Transverse colon (tissue), 4 donors: ENCODE results near the gene ACTA2. TPM values are rescaled to one million over a fixed set of nuclear protein-coding genes. Genes with fewer than 3 reads are reported as not detected.

Experiments used
- DNase-seq: peaks from one replicate; pipeline ENCODE4 v3.0.0-alpha.2; 2019
- H3K27ac ChIP-seq, 4 donors: fragments of 200-600 bp; sonication (generic); 2 replicates each; pipeline ENCODE4 v1.5.1; 2016 to 2018; ENCODE audit warnings: inconsistent platforms in 4 of 4
- H3K27me3 ChIP-seq: fragments of 200-600 bp; sonication (generic); 2 replicates; pipeline ENCODE4 v1.5.1; 2017; ENCODE audit warnings: inconsistent platforms
- H3K36me3 ChIP-seq, 4 donors: fragments of 200-600 bp; sonication (generic); 2 replicates each; pipeline ENCODE4 v1.5.1; 2017 to 2019; ENCODE audit warnings: inconsistent platforms in 4 of 4
- H3K4me1 ChIP-seq, 4 donors: fragments of 200-600 bp; sonication (generic); 2 replicates each; pipeline ENCODE4 v1.5.1; 2017 to 2020; ENCODE audit warnings: inconsistent platforms in 4 of 4
- H3K4me3 ChIP-seq, 4 donors: fragments of 200-600 bp; sonication (generic); 1 replicate in 1 of 4; 2 replicates in 3 of 4; pipeline versions ENCODE4 v1.5.1 to v1.6.1; 2017 to 2019; ENCODE audit warnings: inconsistent platforms in 4 of 4
- H3K9me3 ChIP-seq, 2 donors: fragments of 200-600 bp; sonication (generic); 2 replicates each; pipeline ENCODE4 v1.5.1; 2017 to 2019; ENCODE audit warnings: inconsistent platforms in 2 of 2
- EP300 ChIP-seq: sonication (generic); formaldehyde crosslinking; IDR thresholded peaks from one replicate; pipeline ENCODE4 v1.6.1; 2017; ENCODE audit warnings: antibody characterized with exemption, low read depth
- POLR2A ChIP-seq: fragments of 450-650 bp; IDR thresholded peaks from one replicate; pipeline ENCODE4 v1.6.1; 2016; ENCODE audit warnings: antibody characterized with exemption, mild to moderate bottlenecking, moderate library complexity
- POLR2AphosphoS5 ChIP-seq, 3 donors: sonication (generic); formaldehyde crosslinking; IDR thresholded peaks; one replicate each; pipeline ENCODE4 v1.6.1; 2016; ENCODE audit warnings: antibody characterized with exemption in 3 of 3
- WGBS, 2 donors: methylation state at CpG; one replicate each; pipeline ENCODE4 v1.1.5; 2018; ENCODE audit warnings: low coverage in 1 of 2; 5-methylcytosine and 5-hydroxymethylcytosine counted together
- in situ Hi-C, 4 donors: fragments of 200-750 bp; cut with MboI; loops; one replicate each; pipeline versions ENCODE4 v1.15.0 to v1.15.1; 2017; ENCODE audit warnings: low sequenced_read_pairs in 3 of 4, low pct_ligation_motif_present in 1 of 4, low pct_unique_long_range_greater_than_20kb in 1 of 4
- intact Hi-C: fragments of 100-400 bp; cut with DNase I; formaldehyde crosslinking; loops from one replicate; pipeline ENCODE4 v1.15.1; 2023; ENCODE audit warnings: low total_unique reads
- total RNA-seq, 4 donors: library from RNA; depleted of rRNA; stranded (reverse); fragments of >200 nt; gene quantifications; one replicate each; pipeline ENCODE4 v1.1.0, GENCODE V29; 2016
- TF ChIP-seq, protein P1 (sequence below), 5 experiments: fragments of 200-600 bp in 3 of 5; fragments of 450-650 bp in 2 of 5; sonication (generic) in 3 of 5; IDR thresholded peaks; 1 replicate in 2 of 5; 2 replicates in 3 of 5; pipeline ENCODE4 v1.5.1; 2016 to 2017; ENCODE audit warnings: antibody characterized with exemption in 5 of 5, inconsistent platforms in 3 of 5, mild to moderate bottlenecking in 2 of 5, moderate library complexity in 1 of 5

Gene ACTA2
- total RNA-seq, 4 donors from 2014 or later, result 403 to 1,827 (median 457) TPM

DNA sequence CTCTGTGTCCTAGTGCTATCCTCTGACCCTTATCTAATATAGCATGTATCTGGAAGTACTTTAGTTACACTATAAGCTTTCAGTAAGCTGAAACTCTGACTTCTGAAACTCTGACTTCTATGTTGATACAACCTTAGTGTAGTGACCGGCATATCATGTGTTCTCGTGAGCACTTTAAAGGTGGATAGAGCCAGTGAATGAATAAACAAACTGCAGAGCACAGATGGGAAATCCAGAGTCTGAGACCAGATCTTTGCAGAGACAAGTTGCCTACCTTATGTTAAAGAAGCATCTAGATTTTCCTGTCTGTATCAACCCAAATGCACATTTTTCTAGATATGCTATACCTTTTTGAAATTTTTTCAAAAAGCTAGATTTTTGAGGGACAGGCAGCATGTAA lies 3.5 kb downstream of the ACTA2 start:
- Histone ChIP-seq H3K9me3 (no peaks in the 10 kb centered on the region), H3K4me1 (peaks cover 0 to 50% (median 3%) of the 10 kb centered on the region in 4 donors), H3K27me3 (no peaks in the 10 kb centered on the region), H3K36me3 (peaks cover 0 to 4% (median 0%) of the 10 kb centered on the region in 4 donors), H3K4me3 (peak overlapping the region in 3 of 4 donors; percentile 22 to 35 (median 29)), H3K27ac (peak overlapping the region; percentile 77 to 88 (median 84))
- intact Hi-C loops, result no loop called here
- in situ Hi-C loops, result loop anchor here in 1 of 4 donors (10.0 kb wide), 1 partner anchor 276 kb away; no protein-coding TSS in a partner anchor
- TF ChIP-seq POLR2AphosphoS5 (IDR thresholded peaks at IDR 0.05) (peak in 1 of 3 donors; percentile 16), POLR2A (no peak)
- WGBS, 2 donors, result 80 to 89% methylated on average over 2 of the region's 2 CpGs
- DNase-seq, result no peak

DNA sequence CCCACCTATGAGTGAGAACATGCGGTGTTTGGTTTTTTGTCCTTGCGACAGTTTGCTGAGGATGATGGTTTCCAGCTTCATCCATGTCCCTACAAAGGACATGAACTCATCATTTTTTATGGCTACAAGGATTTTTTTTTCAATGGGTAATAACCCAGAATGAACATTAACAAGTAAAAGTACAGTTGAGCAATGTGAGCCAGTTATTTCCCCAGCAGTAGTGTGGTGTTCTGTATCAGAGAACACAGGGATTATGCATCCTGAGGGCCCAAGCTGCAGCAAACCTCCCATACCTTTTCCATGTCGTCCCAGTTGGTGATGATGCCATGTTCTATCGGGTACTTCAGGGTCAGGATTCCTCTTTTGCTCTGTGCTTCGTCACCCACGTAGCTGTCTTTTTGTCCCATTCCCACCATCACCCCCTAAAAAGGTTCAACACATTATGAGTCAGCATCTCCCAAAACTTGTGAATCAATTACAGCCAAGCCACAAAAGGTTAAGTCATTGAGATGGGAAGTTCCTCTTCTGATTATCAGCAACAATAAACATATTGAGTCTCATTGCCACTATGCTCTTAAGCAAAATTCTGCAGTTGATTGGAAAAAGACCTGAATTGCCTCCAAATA lies 5.5 kb downstream of the ACTA2 start:
- Histone ChIP-seq H3K4me1 (peaks cover 0 to 47% (median 3%) of the 10 kb centered on the region in 4 donors), H3K9me3 (no peaks in the 10 kb centered on the region), H3K27me3 (no peaks in the 10 kb centered on the region), H3K27ac (peak overlapping the region; percentile 77 to 88 (median 84)), H3K36me3 (peaks cover 0 to 4% (median 0%) of the 10 kb centered on the region in 4 donors), H3K4me3 (peak overlapping the region in 2 of 4 donors; percentile 11 to 35)
- TF ChIP-seq, protein P1, sequence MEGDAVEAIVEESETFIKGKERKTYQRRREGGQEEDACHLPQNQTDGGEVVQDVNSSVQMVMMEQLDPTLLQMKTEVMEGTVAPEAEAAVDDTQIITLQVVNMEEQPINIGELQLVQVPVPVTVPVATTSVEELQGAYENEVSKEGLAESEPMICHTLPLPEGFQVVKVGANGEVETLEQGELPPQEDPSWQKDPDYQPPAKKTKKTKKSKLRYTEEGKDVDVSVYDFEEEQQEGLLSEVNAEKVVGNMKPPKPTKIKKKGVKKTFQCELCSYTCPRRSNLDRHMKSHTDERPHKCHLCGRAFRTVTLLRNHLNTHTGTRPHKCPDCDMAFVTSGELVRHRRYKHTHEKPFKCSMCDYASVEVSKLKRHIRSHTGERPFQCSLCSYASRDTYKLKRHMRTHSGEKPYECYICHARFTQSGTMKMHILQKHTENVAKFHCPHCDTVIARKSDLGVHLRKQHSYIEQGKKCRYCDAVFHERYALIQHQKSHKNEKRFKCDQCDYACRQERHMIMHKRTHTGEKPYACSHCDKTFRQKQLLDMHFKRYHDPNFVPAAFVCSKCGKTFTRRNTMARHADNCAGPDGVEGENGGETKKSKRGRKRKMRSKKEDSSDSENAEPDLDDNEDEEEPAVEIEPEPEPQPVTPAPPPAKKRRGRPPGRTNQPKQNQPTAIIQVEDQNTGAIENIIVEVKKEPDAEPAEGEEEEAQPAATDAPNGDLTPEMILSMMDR (IDR thresholded peaks at IDR 0.05), result no peak
- TF ChIP-seq POLR2AphosphoS5 (IDR thresholded peaks at IDR 0.05), result peak in 1 of 3 donors; percentile 32
- intact Hi-C loops (no loop called here), in situ Hi-C loops (loop anchor here in 1 of 4 donors (10.0 kb wide), 1 partner anchor 278 kb away; no protein-coding TSS in a partner anchor)
- WGBS, 2 donors, result 75 to 83% methylated on average over 2 to 6 of the region's 6 CpGs
- DNase-seq, result no peak

DNA sequence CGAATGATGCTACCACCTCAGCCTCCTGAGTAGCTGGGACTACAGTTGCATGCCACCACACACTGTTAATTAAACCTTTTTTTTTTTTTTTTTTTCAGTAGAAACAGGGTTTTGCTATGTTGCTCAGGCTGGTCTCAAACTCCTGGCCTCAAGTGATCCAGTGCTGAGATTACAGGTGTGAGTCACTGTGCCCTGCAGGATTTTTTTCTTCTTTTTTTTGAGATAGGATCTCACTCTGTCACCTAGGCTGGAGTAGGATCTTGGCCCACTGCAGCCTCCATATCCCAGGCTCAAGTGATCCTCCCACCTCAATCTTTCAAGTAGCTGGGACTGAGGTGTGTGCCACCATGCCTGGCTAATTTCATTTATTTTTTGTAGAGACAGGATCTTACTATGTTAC lies 6.4 kb downstream of the ACTA2 start:
- peaks cover 0 to 46% (median 3%) of the 10 kb centered on the region in 4 donors for H3K4me1 ChIP-seq
- peak overlapping the region; percentile 41 to 82 (median 56) for H3K27ac ChIP-seq
- no peaks in the 10 kb centered on the region for H3K9me3 ChIP-seq
- peaks cover 0 to 4% (median 0%) of the 10 kb centered on the region in 4 donors for H3K36me3 ChIP-seq
- intact Hi-C loops (no loop called here), in situ Hi-C loops (loop anchor here in 1 of 4 donors (10.0 kb wide), 1 partner anchor 279 kb away; no protein-coding TSS in a partner anchor)
- no peak for DNase-seq
- no peak overlapping the region for H3K4me3 ChIP-seq
- WGBS, 2 donors, result 50 to 82% methylated on average over 1 of the region's 1 CpG
- TF ChIP-seq POLR2AphosphoS5 (IDR thresholded peaks at IDR 0.05) (no peak), POLR2A (no peak), EP300 (no peak)
- TF ChIP-seq, protein P1 (IDR thresholded peaks at IDR 0.05), result no peak
- no peaks in the 10 kb centered on the region for H3K27me3 ChIP-seq

DNA sequence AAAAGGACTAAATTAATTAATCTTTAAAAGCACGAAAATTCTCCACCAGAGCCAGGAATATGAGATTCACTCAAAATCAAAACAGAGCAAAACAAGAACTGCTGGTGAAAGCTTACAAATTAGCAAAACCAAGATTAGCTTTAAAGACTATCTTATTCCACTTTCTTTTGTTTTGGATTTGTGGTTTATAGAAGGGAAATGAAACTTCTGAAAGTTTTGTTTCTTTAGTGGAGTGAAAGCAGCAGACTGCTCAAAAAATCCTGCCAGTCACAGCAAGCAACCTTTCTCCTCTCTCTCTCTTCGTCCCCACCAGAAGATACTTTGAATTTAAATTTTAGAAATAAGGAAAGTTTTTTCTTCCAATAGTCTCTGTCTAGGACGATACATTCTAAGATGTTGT lies 7.8 kb downstream of the ACTA2 start:
- TF ChIP-seq POLR2A (no peak), POLR2AphosphoS5 (IDR thresholded peaks at IDR 0.05) (no peak), EP300 (no peak)
- TF ChIP-seq, protein P1 (IDR thresholded peaks at IDR 0.05), result no peak
- peak overlapping the region; percentile 41 to 82 (median 56) for H3K27ac ChIP-seq
- no peak overlapping the region for H3K4me3 ChIP-seq
- H3K4me1 ChIP-seq, result peaks cover 0 to 34% (median 3%) of the 10 kb centered on the region in 4 donors
- WGBS, 2 donors, result 58 to 69% methylated on average over 3 of the region's 3 CpGs
- peaks cover 0 to 4% (median 0%) of the 10 kb centered on the region in 4 donors for H3K36me3 ChIP-seq
- intact Hi-C loops (no loop called here), in situ Hi-C loops (loop anchor here in 2 of 4 donors (5.0 to 10.0 kb wide), 2 partner anchors 267 to 280 kb away; no protein-coding TSS in a partner anchor)
- no peak for DNase-seq
- no peaks in the 10 kb centered on the region for H3K9me3 ChIP-seq
- H3K27me3 ChIP-seq, result no peaks in the 10 kb centered on the region
